Naive B cell (primary cell): ENCODE results near the gene TMEM184C. TPM values are rescaled to one million over a fixed set of nuclear protein-coding genes. Genes with fewer than 3 reads are reported as not detected.
A peak's percentile ranks its signal among the peaks of the same experiment; 100 is the strongest.

ENCODE experiments used
- ATAC-seq, 2 donors: fragments of 150-1000 bp; cut with Tn5 transposase; 2 replicates each; pipeline ENCODE4 v1.10.0; 2021; ENCODE audit warnings: low read depth in 2 of 2, mild to moderate bottlenecking in 2 of 2, moderate library complexity in 2 of 2
- DNase-seq: peaks from one replicate; pipeline ENCODE4 v3.0.0; 2022
- H3K27ac Mint-ChIP-seq, 6 donors: one replicate each; pipeline ENCODE4 v1.8.0; 2020 to 2022; ENCODE audit warnings: mild to moderate bottlenecking in 6 of 6, mixed read lengths in 6 of 6, moderate library complexity in 5 of 6, inconsistent platforms in 2 of 6
- H3K27me3 Mint-ChIP-seq, 3 donors: one replicate each; pipeline ENCODE4 v1.8.0; 2021 to 2022; ENCODE audit warnings: mixed read lengths in 3 of 3, mild to moderate bottlenecking in 1 of 3
- H3K36me3 Mint-ChIP-seq, 2 donors: one replicate each; pipeline ENCODE4 v1.8.0; 2020 to 2022; ENCODE audit warnings: mixed read lengths in 2 of 2, inconsistent platforms in 1 of 2, mild to moderate bottlenecking in 1 of 2
- H3K4me1 Mint-ChIP-seq, 3 donors: one replicate each; pipeline ENCODE4 v1.8.0; 2020 to 2022; ENCODE audit warnings: mixed read lengths in 3 of 3, inconsistent platforms in 1 of 3, mild to moderate bottlenecking in 1 of 3, moderate library complexity in 1 of 3
- H3K4me3 Mint-ChIP-seq, 8 donors: one replicate each; pipeline ENCODE4 v1.8.0; 2020 to 2022; ENCODE audit warnings: mild to moderate bottlenecking in 8 of 8, mixed read lengths in 8 of 8, moderate library complexity in 8 of 8, inconsistent platforms in 2 of 8
- H3K9me3 Mint-ChIP-seq, 7 donors: one replicate each; pipeline ENCODE4 v1.8.0; 2020 to 2022; ENCODE audit warnings: mixed read lengths in 7 of 7, mild to moderate bottlenecking in 5 of 7, inconsistent platforms in 2 of 7, moderate library complexity in 1 of 7
- polyA plus RNA-seq, 6 donors: library from polyadenylated mRNA; unstranded; fragments of 300-500 nt; fragmentation: Illumina TruSeq; gene quantifications; one replicate each; pipeline ENCODE4 v1.2.3, GENCODE V29; 2021; ENCODE audit warnings: low read depth in 6 of 6

The TMEM184C gene
- polyA plus RNA-seq, 6 donors from 2014 or later: 3.0 to 29.7 (median 18.4) TPM

DNA sequence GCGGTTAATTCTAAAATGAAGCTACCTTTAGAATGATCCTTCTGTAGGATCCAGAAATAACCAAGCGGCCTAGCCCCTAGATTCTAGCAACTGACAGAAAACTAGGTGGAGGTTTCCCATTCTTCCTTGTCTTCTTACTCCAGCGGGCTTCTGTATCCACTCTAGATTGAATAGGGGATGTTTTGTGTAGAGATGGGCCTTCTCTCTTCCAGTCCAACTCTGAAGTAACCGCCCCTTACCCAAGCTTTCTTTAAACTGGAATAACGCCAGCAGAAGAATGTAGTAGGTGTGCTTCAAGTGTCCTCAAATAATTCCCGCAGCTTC lies 386 bp upstream of the TMEM184C start:
- H3K9me3 Mint-ChIP-seq: no peaks in the 10 kb centered on the region
- no peak for DNase-seq
- H3K4me1 Mint-ChIP-seq: peaks cover 27 to 54% (median 34%) of the 10 kb centered on the region in 3 donors
- peaks cover 12 to 17% (median 15%) of the 10 kb centered on the region in 3 donors for H3K27me3 Mint-ChIP-seq
- H3K36me3 Mint-ChIP-seq: peaks cover 10 to 18% of the 10 kb centered on the region in 2 donors
- peak; percentile 2 for ATAC-seq
- peak overlapping the region; percentile 92 to 99 (median 98) for H3K27ac Mint-ChIP-seq
- H3K4me3 Mint-ChIP-seq: peak overlapping the region; percentile 90 to 99 (median 98)

- no peaks in the 10 kb centered on the region for H3K9me3 Mint-ChIP-seq
- ATAC-seq: no peak
- H3K4me1 Mint-ChIP-seq: peaks cover 27 to 59% (median 34%) of the 10 kb centered on the region in 3 donors
- peaks cover 10 to 18% of the 10 kb centered on the region in 2 donors for H3K36me3 Mint-ChIP-seq
- no peak for DNase-seq
- peak overlapping the region; percentile 90 to 99 (median 98) for H3K4me3 Mint-ChIP-seq
- H3K27ac Mint-ChIP-seq: peak overlapping the region; percentile 92 to 99 (median 98)
- H3K27me3 Mint-ChIP-seq: peaks cover 8 to 13% (median 12%) of the 10 kb centered on the region in 3 donors
These were observed 869 bp downstream of the TMEM184C start for GRCh38 chr4:147617841-147618691.

- ATAC-seq: no peak
- no peak for DNase-seq
- Mint-ChIP-seq H3K4me3 (peak overlapping the region in 5 of 8 donors; percentile 11 to 73 (median 20)), H3K27ac (peak overlapping the region in 3 of 6 donors; percentile 46 to 69 (median 50)), H3K27me3 (peaks cover 0 to 3% (median 0%) of the 10 kb centered on the region in 3 donors), H3K9me3 (no peaks in the 10 kb centered on the region), H3K4me1 (peaks cover 27 to 62% (median 34%) of the 10 kb centered on the region in 3 donors), H3K36me3 (peaks cover 18 to 21% of the 10 kb centered on the region in 2 donors)
These were observed 3.1 kb downstream of the TMEM184C start for GRCh38 chr4:147620315-147620714.

- Mint-ChIP-seq H3K27ac (no peak overlapping the region), H3K27me3 (no peaks in the 10 kb centered on the region), H3K9me3 (no peaks in the 10 kb centered on the region), H3K4me1 (peaks cover 7 to 17% (median 10%) of the 10 kb centered on the region in 3 donors), H3K4me3 (no peak overlapping the region), H3K36me3 (peaks cover 26 to 31% of the 10 kb centered on the region in 2 donors)
- no peak for DNase-seq
- no peak for ATAC-seq
These were observed 8.5 kb downstream of the TMEM184C start for GRCh38 chr4:147625733-147626132.

DNA sequence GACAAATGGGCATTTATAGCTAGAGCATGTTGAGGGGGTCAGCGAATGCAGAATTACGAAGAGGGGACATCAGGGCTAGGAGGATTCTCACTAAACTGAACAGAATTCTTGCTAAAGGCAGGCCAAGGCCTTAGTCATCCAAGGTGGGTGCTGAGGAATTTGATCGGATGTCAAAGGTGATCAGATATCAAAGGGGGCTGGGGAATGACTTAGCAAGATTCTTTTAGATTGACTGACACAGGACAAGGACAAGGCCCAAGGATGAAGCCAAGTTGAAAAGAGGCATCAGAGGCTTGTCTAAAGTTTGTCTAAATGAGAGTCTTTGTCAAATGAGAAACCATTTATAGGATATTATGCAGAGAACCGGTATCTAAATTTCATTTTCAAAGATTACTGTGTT lies 9.7 kb downstream of the TMEM184C start:
- H3K27ac Mint-ChIP-seq: no peak overlapping the region
- DNase-seq: no peak

GRCh38 chr4:147628415-147628814 lies 11.2 kb downstream of the TMEM184C start:
- peaks cover 20 to 36% of the 10 kb centered on the region in 2 donors for H3K36me3 Mint-ChIP-seq
- H3K4me1 Mint-ChIP-seq: peaks cover 0 to 5% (median 1%) of the 10 kb centered on the region in 3 donors
- H3K9me3 Mint-ChIP-seq: no peaks in the 10 kb centered on the region
- H3K27me3 Mint-ChIP-seq: no peaks in the 10 kb centered on the region
- no peak overlapping the region for H3K4me3 Mint-ChIP-seq
- H3K27ac Mint-ChIP-seq: no peak overlapping the region
- no peak for DNase-seq
- no peak for ATAC-seq

More for the DNA sequence above, 9.7 kb downstream of the TMEM184C start:
- ATAC-seq: no peak
- no peak overlapping the region for H3K4me3 Mint-ChIP-seq
- H3K9me3 Mint-ChIP-seq: no peaks in the 10 kb centered on the region
- peaks cover 20 to 27% of the 10 kb centered on the region in 2 donors for H3K36me3 Mint-ChIP-seq
- H3K4me1 Mint-ChIP-seq: peaks cover 0 to 8% (median 5%) of the 10 kb centered on the region in 3 donors
- H3K27me3 Mint-ChIP-seq: no peaks in the 10 kb centered on the region

DNA sequence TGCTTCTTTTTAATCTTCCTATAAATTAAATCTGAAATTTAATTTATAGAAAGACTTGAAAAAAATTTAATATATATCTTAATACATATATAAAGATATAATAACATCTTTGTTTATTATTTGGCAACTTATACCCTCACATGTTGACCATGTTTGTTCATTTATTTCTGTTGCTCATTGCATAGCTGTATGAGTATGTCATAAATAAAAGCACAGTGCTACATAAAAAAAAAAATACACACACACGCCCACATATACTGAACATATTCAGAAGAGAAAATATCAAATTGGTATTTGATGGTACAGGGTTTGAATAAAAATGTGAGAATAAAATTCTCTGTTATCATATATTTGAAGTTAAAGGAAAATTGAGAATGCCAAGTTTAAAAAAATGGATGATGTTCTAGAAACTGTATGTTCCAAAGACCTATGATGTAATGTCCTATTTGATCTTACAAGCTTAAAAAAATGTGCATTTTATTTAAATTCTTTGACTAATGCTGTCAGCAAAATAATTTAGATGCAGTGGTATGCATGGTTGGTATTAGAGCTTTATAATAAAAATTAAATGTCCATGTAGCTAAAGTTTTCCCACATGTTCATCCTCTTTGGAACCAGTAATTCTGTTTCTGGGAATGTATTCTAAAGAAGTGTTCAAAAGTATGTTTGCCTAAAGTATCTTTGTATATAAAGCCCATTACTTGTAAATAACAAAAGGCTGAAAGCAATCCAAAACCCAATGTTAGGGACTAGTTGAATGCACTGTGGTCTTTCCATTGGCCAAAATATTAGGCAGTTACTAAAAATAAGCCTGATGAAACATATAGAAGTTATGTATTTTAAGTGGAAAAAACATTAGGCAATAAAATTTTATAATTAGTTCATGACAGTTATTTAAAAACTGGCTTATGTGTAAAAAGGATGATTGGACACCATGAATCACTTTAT lies 12.9 kb downstream of the TMEM184C start:
- H3K4me1 Mint-ChIP-seq: peaks cover 0 to 5% (median 0%) of the 10 kb centered on the region in 3 donors
- H3K36me3 Mint-ChIP-seq: peaks cover 20 to 43% of the 10 kb centered on the region in 2 donors
- H3K27me3 Mint-ChIP-seq: no peaks in the 10 kb centered on the region
- no peak for DNase-seq
- ATAC-seq: no peak
- H3K9me3 Mint-ChIP-seq: no peaks in the 10 kb centered on the region
- H3K4me3 Mint-ChIP-seq: no peak overlapping the region
- H3K27ac Mint-ChIP-seq: peak overlapping the region in 1 of 6 donors; percentile 49

- Mint-ChIP-seq H3K4me3 (no peak overlapping the region), H3K27ac (no peak overlapping the region), H3K9me3 (no peaks in the 10 kb centered on the region), H3K36me3 (peaks cover 17 to 44% of the 10 kb centered on the region in 2 donors), H3K4me1 (no peaks in the 10 kb centered on the region), H3K27me3 (no peaks in the 10 kb centered on the region)
- ATAC-seq (no peak), DNase-seq (no peak)
These were observed 15.9 kb downstream of the TMEM184C start for GRCh38 chr4:147633113-147633512.

GRCh38 chr4:147633643-147634042 lies 16.4 kb downstream of the TMEM184C start:
- ATAC-seq: no peak
- H3K9me3 Mint-ChIP-seq: no peaks in the 10 kb centered on the region
- no peaks in the 10 kb centered on the region for H3K27me3 Mint-ChIP-seq
- H3K27ac Mint-ChIP-seq: no peak overlapping the region
- no peak overlapping the region for H3K4me3 Mint-ChIP-seq
- DNase-seq: no peak
- peaks cover 17 to 44% of the 10 kb centered on the region in 2 donors for H3K36me3 Mint-ChIP-seq
- H3K4me1 Mint-ChIP-seq: no peaks in the 10 kb centered on the region

GRCh38 chr4:147635348-147635747 lies 18.2 kb downstream of the TMEM184C start:
- Mint-ChIP-seq H3K27me3 (no peaks in the 10 kb centered on the region), H3K36me3 (peaks cover 21 to 44% of the 10 kb centered on the region in 2 donors)

DNA sequence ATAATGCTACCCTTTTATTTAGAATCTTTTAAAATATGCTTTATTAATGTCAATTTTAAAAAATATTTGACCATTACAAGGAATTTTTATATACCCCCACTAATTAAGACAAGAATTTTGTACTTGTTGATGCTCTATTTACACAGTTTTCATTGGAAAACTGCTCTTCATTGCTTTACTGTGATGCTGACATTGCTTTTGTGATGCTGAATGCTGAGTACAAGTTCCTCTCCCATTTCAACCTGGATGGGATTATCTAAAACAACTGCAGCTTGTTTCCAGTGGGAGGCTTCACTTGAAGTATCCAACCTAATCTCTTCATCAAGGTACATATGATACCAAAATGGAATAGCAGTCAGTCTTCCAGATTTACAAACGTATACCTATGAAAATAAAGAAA lies 21.2 kb downstream of the TMEM184C start:
- no peaks in the 10 kb centered on the region for H3K27me3 Mint-ChIP-seq
- H3K4me3 Mint-ChIP-seq: no peak overlapping the region
- H3K27ac Mint-ChIP-seq: peak overlapping the region in 2 of 6 donors; percentile 2 to 13
- H3K9me3 Mint-ChIP-seq: peaks cover 0 to 1% (median 0%) of the 10 kb centered on the region in 7 donors
- DNase-seq (no peak), ATAC-seq (no peak)
- H3K36me3 Mint-ChIP-seq: peaks cover 39 to 46% of the 10 kb centered on the region in 2 donors
- peaks cover 10 to 13% (median 10%) of the 10 kb centered on the region in 3 donors for H3K4me1 Mint-ChIP-seq

More at GRCh38 chr4:147635348-147635747, 18.2 kb downstream of the TMEM184C start:
- no peak for ATAC-seq
- DNase-seq: no peak
- Mint-ChIP-seq H3K4me3 (no peak overlapping the region), H3K9me3 (peaks cover 0 to 1% (median 0%) of the 10 kb centered on the region in 7 donors), H3K27ac (no peak overlapping the region), H3K4me1 (peaks cover 4 to 10% (median 10%) of the 10 kb centered on the region in 3 donors)

DNA sequence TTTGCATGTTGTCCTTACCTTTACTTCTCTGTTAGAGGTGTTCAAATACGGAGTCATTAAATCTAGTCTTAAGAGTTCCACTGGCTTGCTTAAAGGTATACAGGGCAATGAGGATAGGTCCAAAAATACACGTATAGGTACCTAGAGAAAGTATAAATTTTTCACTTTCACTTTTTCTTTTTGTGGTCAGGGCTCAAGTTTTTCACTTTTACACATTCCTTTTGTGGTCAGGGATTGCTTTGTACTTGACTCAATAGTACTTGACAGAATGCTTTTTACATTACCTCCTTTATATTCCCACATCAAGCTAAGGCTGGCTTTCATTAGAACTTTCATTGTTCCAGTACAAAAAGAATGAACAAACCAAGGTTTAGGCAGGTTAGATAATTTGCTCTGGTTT lies 21.7 kb downstream of the TMEM184C start:
- ATAC-seq: no peak

DNA sequence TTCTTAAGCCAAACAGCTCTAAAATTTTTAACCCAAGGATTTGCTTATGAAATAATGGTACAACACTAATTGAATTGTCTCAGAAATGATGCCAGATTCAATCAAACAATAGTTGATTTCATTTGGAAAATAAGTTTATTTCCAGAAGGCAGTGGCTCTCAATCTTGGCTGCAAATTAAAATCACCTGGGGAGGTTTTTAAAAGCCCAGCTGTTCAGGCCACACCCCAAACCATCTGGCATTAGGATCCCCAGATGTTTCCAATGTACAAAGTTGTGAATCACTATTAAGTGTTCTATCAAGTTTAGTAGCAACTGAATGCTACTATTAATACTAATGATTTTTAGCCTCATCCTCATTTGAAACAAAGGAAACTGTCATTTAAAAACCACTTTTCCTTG lies 22.2 kb downstream of the TMEM184C start:
- H3K4me3 Mint-ChIP-seq: no peak overlapping the region
- peaks cover 38 to 39% of the 10 kb centered on the region in 2 donors for H3K36me3 Mint-ChIP-seq
- H3K9me3 Mint-ChIP-seq: peaks cover 0 to 1% (median 0%) of the 10 kb centered on the region in 7 donors
- H3K4me1 Mint-ChIP-seq: peaks cover 10 to 15% (median 10%) of the 10 kb centered on the region in 3 donors
- H3K27ac Mint-ChIP-seq: peak overlapping the region in 3 of 6 donors; percentile 14 to 90 (median 67)
- DNase-seq (no peak), ATAC-seq (no peak)
- H3K27me3 Mint-ChIP-seq: no peaks in the 10 kb centered on the region

More for the DNA sequence above, 21.7 kb downstream of the TMEM184C start:
- Mint-ChIP-seq H3K36me3 (peaks cover 39 to 43% of the 10 kb centered on the region in 2 donors), H3K4me1 (peaks cover 10 to 15% (median 10%) of the 10 kb centered on the region in 3 donors), H3K27ac (peak overlapping the region; percentile 6 to 90 (median 40)), H3K27me3 (no peaks in the 10 kb centered on the region), H3K9me3 (peaks cover 0 to 1% (median 0%) of the 10 kb centered on the region in 7 donors), H3K4me3 (no peak overlapping the region)
- DNase-seq: no peak
